K562 (cell line): ENCODE measurements around the gene EPDR1. TPM values are rescaled to one million over a fixed set of nuclear protein-coding genes. Genes with fewer than 3 reads are reported as not detected.

ENCODE experiments used
- BRD9 ChIP-seq: fragments of 450-650 bp; IDR thresholded peaks from 2 replicates; pipeline ENCODE4 v1.6.1; 2018; ENCODE audit warnings: low read depth; ENCODE audit not compliant: partially characterized antibody
- CBFB ChIP-seq: sonication (generic); formaldehyde crosslinking; IDR thresholded peaks from 2 replicates; pipeline ENCODE4 v1.4.0; 2020; ENCODE audit warnings: mild to moderate bottlenecking, missing genetic modification reagents
- DMBX1 ChIP-seq: fragments of 250-450 bp; sonication (Bioruptor Pico); IDR thresholded peaks from 2 replicates; pipeline ENCODE4 v1.8.0; 2022; ENCODE audit warnings: inconsistent platforms, mild to moderate bottlenecking, moderate library complexity, borderline replicate concordance
- ESRRA ChIP-seq: fragments of 450-650 bp; IDR thresholded peaks from 2 replicates; pipeline ENCODE4 v1.6.1; 2014; ENCODE audit warnings: low read depth, mild to moderate bottlenecking, moderate library complexity, borderline replicate concordance
- FOSL1 ChIP-seq: fragments of 200-800 bp; sonication (Bioruptor generic); conservative IDR thresholded peaks from 2 replicates; pipeline ENCODE4 v1.6.1; 2016; ENCODE audit warnings: missing genetic modification characterization, missing compliant biosample characterization
- HNRNPH1 ChIP-seq: fragments of 200-400 bp; formaldehyde crosslinking; optimal IDR thresholded peaks from 2 replicates; pipeline ENCODE3; 2017; ENCODE audit warnings: low read depth, mild to moderate bottlenecking, low read length, moderate library complexity
- HNRNPUL1 ChIP-seq: fragments of 200-400 bp; formaldehyde crosslinking; IDR thresholded peaks from 2 replicates; pipeline ENCODE4 v1.6.1; 2017; ENCODE audit warnings: low read length
- KAT8 ChIP-seq: fragments of 450-650 bp; IDR thresholded peaks from 2 replicates; pipeline ENCODE4 v1.6.1; 2016; ENCODE audit warnings: low read depth, mild to moderate bottlenecking
- NFRKB ChIP-seq: fragments of 450-650 bp; IDR thresholded peaks from 2 replicates; pipeline ENCODE4 v1.6.1; 2016; ENCODE audit warnings: low read depth
- NR3C1 ChIP-seq: sonication (generic); formaldehyde crosslinking; IDR thresholded peaks from 2 replicates; pipeline ENCODE4 v1.8.1; 2022; ENCODE audit warnings: missing genetic modification reagents
- PHF8 ChIP-seq: fragments of 200-600 bp; sonication (generic); IDR thresholded peaks from 2 replicates; pipeline ENCODE4 v1.6.1; 2012; ENCODE audit warnings: mixed run types, mild to moderate bottlenecking, inconsistent platforms, low read length, moderate library complexity, borderline replicate concordance
- POLR2G ChIP-seq: fragments of 200-400 bp; formaldehyde crosslinking; IDR thresholded peaks from 2 replicates; pipeline ENCODE4 v1.6.1; 2017; ENCODE audit warnings: low read depth, mild to moderate bottlenecking, antibody characterized with exemption, low read length, moderate library complexity
- POLR3A ChIP-seq: IDR thresholded peaks from 2 replicates; pipeline ENCODE4 v1.6.1; 2011; ENCODE audit warnings: borderline replicate concordance, mild to moderate bottlenecking, moderate library complexity; ENCODE audit not compliant: insufficient read length, insufficient read depth; ENCODE audit errors: extremely low read depth
- RAD51 ChIP-seq: fragments of 450-650 bp; IDR thresholded peaks from 2 replicates; pipeline ENCODE4 v1.7.1; 2016; ENCODE audit warnings: low read depth, mild to moderate bottlenecking, borderline replicate concordance
- RBM14 ChIP-seq: fragments of 200-400 bp; formaldehyde crosslinking; IDR thresholded peaks from 2 replicates; pipeline ENCODE4 v1.6.1; 2018; ENCODE audit warnings: low read depth, mild to moderate bottlenecking, low read length, moderate library complexity, borderline replicate concordance; ENCODE audit not compliant: insufficient read depth
- RFX1 ChIP-seq: fragments of 450-650 bp; IDR thresholded peaks from 2 replicates; pipeline ENCODE4 v1.6.1; 2016; ENCODE audit warnings: mild to moderate bottlenecking, moderate library complexity
- RFX7 ChIP-seq: fragments of 250-450 bp; sonication (Bioruptor Pico); IDR thresholded peaks from 2 replicates; pipeline ENCODE4 v1.5.1; 2021; ENCODE audit warnings: mild to moderate bottlenecking
- SMAD2 ChIP-seq: fragments of 150-350 bp; IDR thresholded peaks from 2 replicates; pipeline ENCODE4 v1.6.1; 2014; ENCODE audit warnings: low read depth, mild to moderate bottlenecking, low read length
- TCF7 ChIP-seq: sonication (generic); IDR thresholded peaks from 2 replicates; pipeline ENCODE4 v1.6.1; 2016; ENCODE audit warnings: antibody characterized with exemption, borderline replicate concordance
- ZFP1 ChIP-seq: fragments of 450-650 bp; formaldehyde crosslinking; IDR thresholded peaks from 2 replicates; pipeline ENCODE4 v1.4.0; 2020; ENCODE audit warnings: mild to moderate bottlenecking, mixed read lengths
- ZNF253 ChIP-seq: fragments of 250-450 bp; sonication (Bioruptor Pico); conservative IDR thresholded peaks from 2 replicates; pipeline ENCODE4 v1.6.1; 2021; ENCODE audit warnings: mild to moderate bottlenecking
- ZNF583 ChIP-seq: fragments of 250-450 bp; sonication (Bioruptor Pico); IDR thresholded peaks from 2 replicates; pipeline ENCODE4 v1.4.0; 2020
- ZNF77 ChIP-seq: fragments of 250-450 bp; sonication (Bioruptor Pico); IDR thresholded peaks from 2 replicates; pipeline ENCODE4 v1.5.0; 2020
- polyA plus RNA-seq, 8 experiments: library from polyadenylated mRNA; depleted of rRNA in 4 of 8; stranded (reverse) in 5 of 8; unstranded in 3 of 8; fragments of >200 nt; fragmentation: Nextera tagmentation in 2 of 8; fragmentation: Illumina TruSeq in 1 of 8; extraction: Ambion mirVana in 2 of 8; extraction: Trizol in 1 of 8; gene quantifications; 2 replicates each; pipeline versions ENCODE4 v1.2.1 to v1.2.3, GENCODE V29; 2011 to 2014; ENCODE audit warnings: inconsistent platforms in 1 of 8, missing spikeins in 1 of 8
- total RNA-seq, 7 experiments: library from RNA; depleted of rRNA in 6 of 7; stranded (reverse); fragments of >200 nt in 6 of 7; fragmentation: Illumina TruSeq in 2 of 7; extraction: Trizol in 2 of 7; gene quantifications; 2 replicates each; pipeline versions ENCODE4 v1.2.1 to v1.2.3, GENCODE V29; 2011 to 2021; ENCODE audit warnings: low replicate concordance in 1 of 7
- TF ChIP-seq, protein P1 (sequence below): IDR thresholded peaks from 2 replicates; pipeline ENCODE4 v1.6.1; 2011; ENCODE audit not compliant: insufficient read length; ENCODE audit errors: extremely low read depth
- TF ChIP-seq, protein P2 (sequence below): sonication (generic); formaldehyde crosslinking; IDR thresholded peaks from 2 replicates; pipeline ENCODE4 v1.8.0; 2023; ENCODE audit warnings: mild to moderate bottlenecking, missing genetic modification reagents
- TF ChIP-seq, protein P3 (sequence below), 2 experiments: fragments of 200-800 bp in 1 of 2; sonication (Bioruptor generic) in 1 of 2; sonication (generic) in 1 of 2; formaldehyde crosslinking in 1 of 2; IDR thresholded peaks in 1 of 2; conservative IDR thresholded peaks in 1 of 2; 2 replicates each; pipeline versions ENCODE4 v1.5.0 to v1.6.1; 2016 to 2020; ENCODE audit warnings: missing compliant biosample characterization in 1 of 2, missing genetic modification characterization in 1 of 2, missing genetic modification reagents in 1 of 2

EPDR1 gene
- total and polyA plus RNA-seq, 9 of the 15 experiments (the other 6 are each of a cell fraction or from before 2014, with no cell fraction given) = 0.01 to 0.11 TPM; not detected in 7

DNA sequence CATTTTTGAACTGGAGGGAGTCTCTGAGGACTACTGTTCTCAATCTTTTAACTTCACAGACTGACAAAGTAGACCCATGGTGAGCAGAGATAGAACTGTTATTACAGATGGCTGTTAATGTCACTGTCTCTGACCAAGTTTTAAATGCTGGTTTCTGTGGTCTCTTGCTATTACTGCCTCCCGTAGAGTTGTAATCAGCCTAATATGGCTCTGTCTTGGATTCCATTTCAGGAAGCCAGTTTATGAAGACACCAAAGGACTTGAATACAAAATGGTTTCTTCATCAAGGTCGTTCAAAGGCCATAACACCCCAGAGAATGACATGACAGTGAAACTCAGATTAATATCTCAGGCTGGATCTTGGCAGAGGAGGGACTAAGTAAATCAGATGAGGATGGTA is 7.7 kb upstream of the EPDR1 start (continued):
- TF ChIP-seq, protein P1, sequence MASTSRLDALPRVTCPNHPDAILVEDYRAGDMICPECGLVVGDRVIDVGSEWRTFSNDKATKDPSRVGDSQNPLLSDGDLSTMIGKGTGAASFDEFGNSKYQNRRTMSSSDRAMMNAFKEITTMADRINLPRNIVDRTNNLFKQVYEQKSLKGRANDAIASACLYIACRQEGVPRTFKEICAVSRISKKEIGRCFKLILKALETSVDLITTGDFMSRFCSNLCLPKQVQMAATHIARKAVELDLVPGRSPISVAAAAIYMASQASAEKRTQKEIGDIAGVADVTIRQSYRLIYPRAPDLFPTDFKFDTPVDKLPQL = no peak
- TF ChIP-seq ZFP1 (CRISPR knock-in tag) (no peak), BRD9 (no peak), TCF7 (no peak), RAD51 (no peak), HNRNPUL1 (no peak), KAT8 (peak; percentile 62; the same call in 1 of the 2 replicates), PHF8 (no peak), FOSL1 (tag) (no peak), POLR2G (no peak), RFX7 (CRISPR knock-in tag) (no peak), NR3C1 (no peak), HNRNPH1 (no peak), DMBX1 (CRISPR knock-in tag) (no peak), ESRRA (peak; percentile 80; the same call in 1 of the 2 replicates), ZNF253 (CRISPR knock-in tag) (no peak), RBM14 (no peak), ZNF77 (CRISPR knock-in tag) (no peak), NFRKB (peak; percentile 49; the same call in 1 of the 2 replicates), SMAD2 (no peak), POLR3A (no peak), ZNF583 (no peak), RFX1 (no peak), CBFB (CRISPR knock-in tag) (no peak)
- TF ChIP-seq, protein P2, sequence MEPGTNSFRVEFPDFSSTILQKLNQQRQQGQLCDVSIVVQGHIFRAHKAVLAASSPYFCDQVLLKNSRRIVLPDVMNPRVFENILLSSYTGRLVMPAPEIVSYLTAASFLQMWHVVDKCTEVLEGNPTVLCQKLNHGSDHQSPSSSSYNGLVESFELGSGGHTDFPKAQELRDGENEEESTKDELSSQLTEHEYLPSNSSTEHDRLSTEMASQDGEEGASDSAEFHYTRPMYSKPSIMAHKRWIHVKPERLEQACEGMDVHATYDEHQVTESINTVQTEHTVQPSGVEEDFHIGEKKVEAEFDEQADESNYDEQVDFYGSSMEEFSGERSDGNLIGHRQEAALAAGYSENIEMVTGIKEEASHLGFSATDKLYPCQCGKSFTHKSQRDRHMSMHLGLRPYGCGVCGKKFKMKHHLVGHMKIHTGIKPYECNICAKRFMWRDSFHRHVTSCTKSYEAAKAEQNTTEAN (CRISPR knock-in tag) = no peak
- TF ChIP-seq, protein P3, sequence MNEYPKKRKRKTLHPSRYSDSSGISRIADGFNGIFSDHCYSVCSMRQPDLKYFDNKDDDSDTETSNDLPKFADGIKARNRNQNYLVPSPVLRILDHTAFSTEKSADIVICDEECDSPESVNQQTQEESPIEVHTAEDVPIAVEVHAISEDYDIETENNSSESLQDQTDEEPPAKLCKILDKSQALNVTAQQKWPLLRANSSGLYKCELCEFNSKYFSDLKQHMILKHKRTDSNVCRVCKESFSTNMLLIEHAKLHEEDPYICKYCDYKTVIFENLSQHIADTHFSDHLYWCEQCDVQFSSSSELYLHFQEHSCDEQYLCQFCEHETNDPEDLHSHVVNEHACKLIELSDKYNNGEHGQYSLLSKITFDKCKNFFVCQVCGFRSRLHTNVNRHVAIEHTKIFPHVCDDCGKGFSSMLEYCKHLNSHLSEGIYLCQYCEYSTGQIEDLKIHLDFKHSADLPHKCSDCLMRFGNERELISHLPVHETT (CRISPR knock-in tag; conservative IDR thresholded peaks at IDR 0.05 in 1 of 2, IDR thresholded peaks at IDR 0.05 in 1 of 2) = peak in 1 of 2 experiments; percentile 44; a peak in 1 of 4 replicates
